Choroid plexus epithelial cell (primary cell): ENCODE data around the gene FLNC.

Source experiments
- DNase-seq: peaks from one replicate; pipeline ENCODE4 v3.0.0-alpha.2; 2010; ENCODE audit warnings: low read depth
- H3K4me3 ChIP-seq: 2 replicates; pipeline ENCODE4 v1.5.1; 2011; ENCODE audit warnings: low read depth, mild to moderate bottlenecking, control low read depth, low read length, moderate library complexity
- TF ChIP-seq, protein P1 (sequence below): conservative IDR thresholded peaks from 2 replicates; pipeline ENCODE4 v1.5.1; 2011; ENCODE audit warnings: low read depth, mild to moderate bottlenecking, control low read depth, inconsistent platforms, low read length, moderate library complexity

FLNC gene

DNA sequence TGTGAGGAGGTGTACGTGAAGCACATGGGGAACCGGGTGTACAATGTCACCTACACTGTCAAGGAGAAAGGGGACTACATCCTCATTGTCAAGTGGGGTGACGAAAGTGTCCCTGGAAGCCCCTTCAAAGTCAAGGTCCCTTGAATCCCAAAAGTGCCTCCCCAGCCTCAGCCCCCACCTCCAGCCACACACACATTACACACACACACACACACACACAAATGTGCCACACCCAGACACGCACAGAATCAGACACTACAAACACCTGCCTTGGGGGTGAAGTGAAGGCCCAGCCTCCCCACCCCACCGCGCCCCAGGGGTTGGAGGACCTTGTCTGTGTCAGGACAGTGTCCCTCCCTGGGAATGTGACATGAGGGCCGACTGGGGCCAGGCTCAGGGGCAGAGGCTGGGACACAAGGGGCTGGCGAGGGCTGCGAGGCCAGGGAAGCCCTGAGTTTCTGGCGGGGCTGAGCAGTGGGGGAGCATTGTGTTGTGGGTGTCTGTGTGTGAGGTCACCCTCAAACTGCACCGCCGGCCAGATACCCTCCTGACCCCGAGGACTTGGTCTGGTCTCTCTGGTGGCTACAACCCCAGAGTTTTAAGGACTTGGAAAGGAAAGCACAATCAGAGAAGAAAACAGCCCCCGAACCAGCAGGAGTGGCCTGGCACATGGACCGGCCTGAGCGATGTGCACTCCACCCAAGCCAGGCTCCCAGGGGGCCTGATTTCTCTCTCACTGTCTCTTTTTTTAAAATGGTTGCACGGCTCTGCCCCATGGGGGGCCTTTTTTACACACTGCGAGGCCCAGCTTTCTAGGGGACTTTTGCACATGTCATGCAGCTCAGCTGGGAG lies 28.4 kb downstream of the FLNC start:
- DNase-seq, result peak; percentile 32
- TF ChIP-seq, protein P1, sequence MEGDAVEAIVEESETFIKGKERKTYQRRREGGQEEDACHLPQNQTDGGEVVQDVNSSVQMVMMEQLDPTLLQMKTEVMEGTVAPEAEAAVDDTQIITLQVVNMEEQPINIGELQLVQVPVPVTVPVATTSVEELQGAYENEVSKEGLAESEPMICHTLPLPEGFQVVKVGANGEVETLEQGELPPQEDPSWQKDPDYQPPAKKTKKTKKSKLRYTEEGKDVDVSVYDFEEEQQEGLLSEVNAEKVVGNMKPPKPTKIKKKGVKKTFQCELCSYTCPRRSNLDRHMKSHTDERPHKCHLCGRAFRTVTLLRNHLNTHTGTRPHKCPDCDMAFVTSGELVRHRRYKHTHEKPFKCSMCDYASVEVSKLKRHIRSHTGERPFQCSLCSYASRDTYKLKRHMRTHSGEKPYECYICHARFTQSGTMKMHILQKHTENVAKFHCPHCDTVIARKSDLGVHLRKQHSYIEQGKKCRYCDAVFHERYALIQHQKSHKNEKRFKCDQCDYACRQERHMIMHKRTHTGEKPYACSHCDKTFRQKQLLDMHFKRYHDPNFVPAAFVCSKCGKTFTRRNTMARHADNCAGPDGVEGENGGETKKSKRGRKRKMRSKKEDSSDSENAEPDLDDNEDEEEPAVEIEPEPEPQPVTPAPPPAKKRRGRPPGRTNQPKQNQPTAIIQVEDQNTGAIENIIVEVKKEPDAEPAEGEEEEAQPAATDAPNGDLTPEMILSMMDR, result no peak
- no peak overlapping the region for H3K4me3 ChIP-seq

- peak; percentile 32 for DNase-seq
- TF ChIP-seq, protein P1, result no peak
- no peak overlapping the region for H3K4me3 ChIP-seq
Measured at GRCh38 chr7:128859232-128860157, 29.3 kb downstream of the FLNC start.

- no peak overlapping the region for H3K4me3 ChIP-seq
- DNase-seq, result peak; percentile 84
Measured at GRCh38 chr7:128860158-128861073, 30.2 kb downstream of the FLNC start.

DNA sequence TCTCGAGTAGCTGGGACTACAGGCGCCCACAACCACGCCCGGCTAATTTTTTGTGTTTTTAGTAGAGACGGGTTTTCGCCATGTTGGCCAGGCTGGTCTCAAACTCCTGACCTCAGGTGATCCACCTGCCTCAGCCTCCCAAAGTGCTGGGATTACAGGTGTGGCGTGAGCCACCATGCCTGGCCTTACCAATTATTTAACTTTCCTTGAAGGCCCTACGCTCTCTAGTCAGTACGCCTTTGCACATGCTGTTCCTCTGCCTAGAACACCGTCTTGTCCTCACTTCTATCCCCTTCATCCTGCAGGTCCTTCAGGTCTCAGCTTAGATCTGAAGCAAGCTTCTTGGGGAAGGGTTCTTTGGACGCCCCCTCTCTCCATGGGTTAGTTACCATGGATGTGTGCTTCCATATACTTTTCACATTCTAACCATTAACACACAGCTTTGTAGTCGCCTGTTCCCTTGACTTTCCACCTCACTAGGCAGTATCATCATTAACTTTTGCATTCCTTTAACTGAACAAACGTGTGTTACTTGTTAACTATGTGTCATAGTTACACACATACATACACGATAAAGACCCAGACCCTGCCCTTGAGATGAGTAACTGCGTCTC lies 31.9 kb downstream of the FLNC start:
- no peak for DNase-seq
- TF ChIP-seq, protein P1, result no peak
- H3K4me3 ChIP-seq, result peak overlapping the region; percentile 95

More at GRCh38 chr7:128860158-128861073, 30.2 kb downstream of the FLNC start:
- TF ChIP-seq, protein P1, result peak; percentile 47

DNA sequence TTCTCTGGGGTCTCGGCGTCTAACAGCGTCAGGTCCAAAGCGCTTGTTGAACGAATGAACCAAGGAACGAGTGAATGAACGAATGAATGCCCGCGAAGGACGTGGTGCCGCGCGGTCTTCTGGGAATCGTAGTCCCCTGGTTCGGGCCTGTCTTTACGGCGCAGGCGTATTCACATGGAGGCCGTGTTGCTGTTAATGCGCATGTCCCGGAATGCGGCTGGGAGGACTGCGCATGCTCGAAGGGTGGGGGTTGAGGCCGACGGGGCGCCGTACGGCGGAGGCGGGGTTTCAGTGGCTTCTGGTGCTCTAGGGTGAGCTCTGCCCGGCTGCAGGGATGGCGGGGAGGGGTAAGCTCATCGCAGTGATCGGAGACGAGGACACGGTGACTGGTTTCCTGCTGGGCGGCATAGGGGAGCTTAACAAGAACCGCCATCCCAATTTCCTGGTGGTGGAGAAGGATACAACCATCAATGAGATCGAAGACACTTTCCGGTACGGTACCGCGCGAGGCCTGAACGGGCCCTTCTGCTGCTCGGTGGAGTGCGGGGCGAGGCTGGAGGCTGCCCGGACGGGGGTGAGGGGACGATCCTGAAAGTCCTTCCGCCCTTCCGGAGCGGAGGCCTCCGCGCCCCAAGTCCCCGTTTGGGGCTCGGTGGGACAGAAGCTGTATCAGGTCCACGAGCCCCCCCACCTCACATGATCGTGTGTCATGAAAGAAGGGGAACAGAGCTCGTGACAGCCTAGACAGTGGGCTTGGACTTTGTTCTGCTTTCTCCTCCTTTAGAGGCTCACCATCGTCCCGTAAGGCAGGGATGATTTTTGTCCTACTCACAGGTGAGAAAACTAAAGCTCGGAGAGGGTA lies 32.6 kb downstream of the FLNC start, which contains the start of gene ATP6V1F:
Gene ATP6V1F (plus strand): TSS at position 286 of the 862 bp plus-strand sequence. CDS start 49 bp downstream, at position 335.
- H3K4me3 ChIP-seq, result peak within 1 kb of the TSS; percentile 95
- peak; percentile 98 for DNase-seq
- TF ChIP-seq, protein P1, result no peak
